ENCODE measurements around the gene TLL2.

DNA sequence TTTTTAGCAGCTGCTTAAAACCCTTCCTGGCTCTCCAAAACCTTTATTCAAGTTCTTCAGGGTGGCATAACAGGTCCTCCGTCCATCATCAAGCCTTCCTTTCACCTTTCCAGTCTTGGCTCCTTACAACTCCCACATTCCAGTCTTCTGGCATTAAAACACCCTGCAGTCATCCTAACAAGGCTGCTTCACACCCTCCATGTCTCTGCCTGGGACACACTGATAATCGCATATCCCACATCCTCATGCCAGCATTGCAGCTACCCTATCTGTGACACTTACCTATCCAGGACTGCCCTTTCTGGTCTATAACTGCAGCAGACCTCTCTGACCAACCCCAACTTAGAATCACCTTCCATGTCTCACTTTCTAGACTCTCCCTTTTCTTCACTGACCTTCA, 2.6 kb upstream of the TLL2 start:
- TF ChIP-seq, protein P1, sequence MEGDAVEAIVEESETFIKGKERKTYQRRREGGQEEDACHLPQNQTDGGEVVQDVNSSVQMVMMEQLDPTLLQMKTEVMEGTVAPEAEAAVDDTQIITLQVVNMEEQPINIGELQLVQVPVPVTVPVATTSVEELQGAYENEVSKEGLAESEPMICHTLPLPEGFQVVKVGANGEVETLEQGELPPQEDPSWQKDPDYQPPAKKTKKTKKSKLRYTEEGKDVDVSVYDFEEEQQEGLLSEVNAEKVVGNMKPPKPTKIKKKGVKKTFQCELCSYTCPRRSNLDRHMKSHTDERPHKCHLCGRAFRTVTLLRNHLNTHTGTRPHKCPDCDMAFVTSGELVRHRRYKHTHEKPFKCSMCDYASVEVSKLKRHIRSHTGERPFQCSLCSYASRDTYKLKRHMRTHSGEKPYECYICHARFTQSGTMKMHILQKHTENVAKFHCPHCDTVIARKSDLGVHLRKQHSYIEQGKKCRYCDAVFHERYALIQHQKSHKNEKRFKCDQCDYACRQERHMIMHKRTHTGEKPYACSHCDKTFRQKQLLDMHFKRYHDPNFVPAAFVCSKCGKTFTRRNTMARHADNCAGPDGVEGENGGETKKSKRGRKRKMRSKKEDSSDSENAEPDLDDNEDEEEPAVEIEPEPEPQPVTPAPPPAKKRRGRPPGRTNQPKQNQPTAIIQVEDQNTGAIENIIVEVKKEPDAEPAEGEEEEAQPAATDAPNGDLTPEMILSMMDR (IDR thresholded peaks at IDR 0.05): no peak
- TF ChIP-seq POLR2A (IDR thresholded peaks at IDR 0.05): no peak
